Thyroid gland (tissue), 4 donors: ENCODE data around the gene AKAP6. TPM values are rescaled to one million over a fixed set of nuclear protein-coding genes. Genes with fewer than 3 reads are reported as not detected.

Experiments used
- DNase-seq, 2 donors: peaks; one replicate each; pipeline ENCODE4 v3.0.0-alpha.2; 2019
- H3K27ac ChIP-seq, 3 donors: fragments of 200-600 bp; sonication (generic); 1 replicate in 2 of 3; 2 replicates in 1 of 3; pipeline ENCODE4 v1.5.1; 2016 to 2019; ENCODE audit warnings: mild to moderate bottlenecking in 1 of 3, moderate library complexity in 1 of 3
- H3K27me3 ChIP-seq: fragments of 200-600 bp; sonication (generic); one replicate; pipeline ENCODE4 v1.5.1; 2019
- H3K36me3 ChIP-seq, 2 donors: fragments of 200-600 bp; sonication (generic); one replicate each; pipeline ENCODE4 v1.5.1; 2016 to 2019
- H3K4me1 ChIP-seq, 2 donors: fragments of 200-600 bp; sonication (generic); one replicate each; pipeline ENCODE4 v1.5.1; 2017 to 2019
- H3K4me3 ChIP-seq, 3 donors: fragments of 200-600 bp; sonication (generic); replicated peaks in 1 of 3; 1 replicate in 2 of 3; 2 replicates in 1 of 3; pipeline ENCODE4 v1.5.1; 2016; ENCODE audit warnings: mild to moderate bottlenecking in 1 of 3
- H3K9me3 ChIP-seq: fragments of 200-600 bp; sonication (generic); one replicate; pipeline ENCODE4 v1.5.1; 2017
- POLR2A ChIP-seq, 2 donors: fragments of 450-650 bp; IDR thresholded peaks; one replicate each; pipeline ENCODE4 v1.6.1; 2017; ENCODE audit warnings: antibody characterized with exemption in 2 of 2, mild to moderate bottlenecking in 2 of 2, moderate library complexity in 1 of 2
- WGBS, 2 donors: methylation state at CpG; one replicate each; pipeline ENCODE4 v1.1.5; 2017; 5-methylcytosine and 5-hydroxymethylcytosine counted together
- intact Hi-C: fragments of 100-400 bp; cut with DNase I; formaldehyde crosslinking; loops from one replicate; pipeline ENCODE4 v1.15.1; 2023
- total RNA-seq, 4 donors: library from RNA; depleted of rRNA; stranded (reverse); fragments of >200 nt; gene quantifications; one replicate each; pipeline ENCODE4 v1.2.3, GENCODE V29; 2016
- TF ChIP-seq, protein P1 (sequence below), 6 experiments: fragments of 200-600 bp in 3 of 6; fragments of 450-650 bp in 3 of 6; sonication (generic) in 3 of 6; IDR thresholded peaks; one replicate each; pipeline ENCODE4 v1.5.1; 2016 to 2019; ENCODE audit warnings: antibody characterized with exemption in 6 of 6, mild to moderate bottlenecking in 2 of 6, inconsistent platforms in 1 of 6, moderate library complexity in 1 of 6

The AKAP6 gene
- total RNA-seq, 4 donors from 2014 or later = 13.0 to 34.5 (median 22.7) TPM

DNA sequence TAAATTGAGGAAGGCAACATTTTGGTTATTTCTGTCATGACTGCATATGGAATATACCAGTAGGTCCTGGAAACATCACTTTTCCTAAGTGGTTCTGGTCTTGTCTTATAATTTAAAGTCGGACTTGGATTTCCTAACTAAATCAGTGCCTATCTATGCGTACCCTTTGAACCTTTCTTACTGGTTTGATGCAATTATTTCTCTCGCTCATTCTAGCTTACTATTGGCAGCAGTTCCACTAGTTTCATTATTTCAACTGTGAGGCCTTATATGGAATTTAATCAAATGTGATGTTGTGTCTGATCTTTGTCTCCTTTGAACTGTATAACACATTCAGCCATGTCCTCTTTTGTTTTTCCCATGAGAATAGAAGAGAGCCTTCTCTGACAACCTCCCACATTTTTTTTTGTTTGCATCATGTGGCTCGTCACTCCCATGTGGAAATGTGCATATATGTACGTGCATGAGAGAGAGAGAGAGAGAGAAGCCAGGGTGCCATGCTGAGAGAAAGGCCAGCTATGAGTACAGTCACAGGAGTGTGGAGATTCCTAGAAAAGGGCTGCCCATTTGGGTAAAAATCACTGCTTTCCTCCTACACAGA lies 48.0 kb downstream of the AKAP6 start:
- DNase-seq = no peak
- H3K4me1 ChIP-seq = no peaks in the 10 kb centered on the region
- no peaks in the 10 kb centered on the region for H3K9me3 ChIP-seq
- intact Hi-C loops = no loop called here
- no peak overlapping the region for H3K4me3 ChIP-seq
- no peaks in the 10 kb centered on the region for H3K36me3 ChIP-seq
- no peak overlapping the region for H3K27ac ChIP-seq
- TF ChIP-seq POLR2A (IDR thresholded peaks at IDR 0.05) = no peak
- TF ChIP-seq, protein P1, sequence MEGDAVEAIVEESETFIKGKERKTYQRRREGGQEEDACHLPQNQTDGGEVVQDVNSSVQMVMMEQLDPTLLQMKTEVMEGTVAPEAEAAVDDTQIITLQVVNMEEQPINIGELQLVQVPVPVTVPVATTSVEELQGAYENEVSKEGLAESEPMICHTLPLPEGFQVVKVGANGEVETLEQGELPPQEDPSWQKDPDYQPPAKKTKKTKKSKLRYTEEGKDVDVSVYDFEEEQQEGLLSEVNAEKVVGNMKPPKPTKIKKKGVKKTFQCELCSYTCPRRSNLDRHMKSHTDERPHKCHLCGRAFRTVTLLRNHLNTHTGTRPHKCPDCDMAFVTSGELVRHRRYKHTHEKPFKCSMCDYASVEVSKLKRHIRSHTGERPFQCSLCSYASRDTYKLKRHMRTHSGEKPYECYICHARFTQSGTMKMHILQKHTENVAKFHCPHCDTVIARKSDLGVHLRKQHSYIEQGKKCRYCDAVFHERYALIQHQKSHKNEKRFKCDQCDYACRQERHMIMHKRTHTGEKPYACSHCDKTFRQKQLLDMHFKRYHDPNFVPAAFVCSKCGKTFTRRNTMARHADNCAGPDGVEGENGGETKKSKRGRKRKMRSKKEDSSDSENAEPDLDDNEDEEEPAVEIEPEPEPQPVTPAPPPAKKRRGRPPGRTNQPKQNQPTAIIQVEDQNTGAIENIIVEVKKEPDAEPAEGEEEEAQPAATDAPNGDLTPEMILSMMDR (IDR thresholded peaks at IDR 0.05) = no peak
- H3K27me3 ChIP-seq = no peaks in the 10 kb centered on the region
- WGBS, 2 donors = 90% methylated on average over 5 of the region's 5 CpGs

GRCh38 chr14:32378284-32378683 lies 49.2 kb downstream of the AKAP6 start:
- no peaks in the 10 kb centered on the region for H3K36me3 ChIP-seq
- no peaks in the 10 kb centered on the region for H3K4me1 ChIP-seq
- intact Hi-C loops = no loop called here
- H3K27me3 ChIP-seq = no peaks in the 10 kb centered on the region
- no peaks in the 10 kb centered on the region for H3K9me3 ChIP-seq
- TF ChIP-seq, protein P1 (IDR thresholded peaks at IDR 0.05) = no peak
- TF ChIP-seq POLR2A (IDR thresholded peaks at IDR 0.05) = no peak
- DNase-seq = no peak
- H3K4me3 ChIP-seq = no peak overlapping the region
- no peak overlapping the region for H3K27ac ChIP-seq

- 90 to 91% methylated on average over 1 of the region's 1 CpG for WGBS, 2 donors
- intact Hi-C loops = no loop called here
- DNase-seq = no peak
- no peaks in the 10 kb centered on the region for H3K36me3 ChIP-seq
- H3K4me1 ChIP-seq = no peaks in the 10 kb centered on the region
- TF ChIP-seq, protein P1 (IDR thresholded peaks at IDR 0.05) = no peak
- no peak for TF ChIP-seq POLR2A (IDR thresholded peaks at IDR 0.05)
- H3K9me3 ChIP-seq = no peaks in the 10 kb centered on the region
- no peaks in the 10 kb centered on the region for H3K27me3 ChIP-seq
- H3K27ac ChIP-seq = no peak overlapping the region
- no peak overlapping the region for H3K4me3 ChIP-seq
These were observed 50.3 kb downstream of the AKAP6 start for GRCh38 chr14:32379447-32379846.

- no peaks in the 10 kb centered on the region for H3K36me3 ChIP-seq
- WGBS, 2 donors = 91 to 94% methylated on average over 2 of the region's 2 CpGs
- no peaks in the 10 kb centered on the region for H3K4me1 ChIP-seq
- intact Hi-C loops = no loop called here
- H3K9me3 ChIP-seq = no peaks in the 10 kb centered on the region
- H3K27ac ChIP-seq = no peak overlapping the region
- H3K27me3 ChIP-seq = no peaks in the 10 kb centered on the region
- no peak overlapping the region for H3K4me3 ChIP-seq
- DNase-seq = no peak
- TF ChIP-seq, protein P1 (IDR thresholded peaks at IDR 0.05) = no peak
- no peak for TF ChIP-seq POLR2A (IDR thresholded peaks at IDR 0.05)
These were observed 52.8 kb downstream of the AKAP6 start for GRCh38 chr14:32381869-32382268.

DNA sequence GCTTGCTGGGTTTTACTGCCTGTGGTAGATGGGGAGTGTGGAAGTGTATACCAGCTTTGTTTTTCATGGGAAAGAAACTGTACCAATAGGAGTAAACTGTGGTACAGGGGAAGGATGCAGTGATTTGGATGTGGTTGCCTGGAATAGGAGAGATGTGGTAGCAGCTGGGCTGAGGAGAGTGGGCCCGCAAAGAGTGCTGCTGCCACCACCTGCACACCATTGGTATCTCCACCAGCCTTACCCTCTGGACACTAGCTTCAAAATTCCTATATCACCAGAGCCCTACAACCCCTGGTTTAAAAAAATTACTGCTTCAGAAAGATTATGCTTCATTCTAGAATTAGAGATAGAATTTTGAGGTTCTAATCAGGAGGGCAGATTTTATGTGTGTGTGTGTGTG lies 53.6 kb downstream of the AKAP6 start:
- Histone ChIP-seq H3K27me3 (no peaks in the 10 kb centered on the region), H3K4me1 (no peaks in the 10 kb centered on the region), H3K4me3 (no peak overlapping the region), H3K27ac (no peak overlapping the region), H3K9me3 (no peaks in the 10 kb centered on the region), H3K36me3 (no peaks in the 10 kb centered on the region)
- peak; percentile 47 to 49 for DNase-seq
- WGBS, 2 donors = 77 to 79% methylated on average over 1 of the region's 1 CpG
- intact Hi-C loops = no loop called here
- TF ChIP-seq POLR2A (IDR thresholded peaks at IDR 0.05) = no peak
- TF ChIP-seq, protein P1 (IDR thresholded peaks at IDR 0.05) = peak in 4 of 6 experiments; percentile 46 to 70 (median 53)
